VCaP (cell line): ENCODE data around the gene MINDY2.

ENCODE experiments used
- H3K27ac ChIP-seq: fragments of 450-650 bp; 2 replicates; pipeline ENCODE4 v1.5.1; 2017
- CTCF ChIP-seq: fragments of 450-650 bp; conservative IDR thresholded peaks from 2 replicates; pipeline ENCODE4 v1.5.1; 2017; ENCODE audit warnings: mild to moderate bottlenecking, moderate library complexity

Gene MINDY2

DNA sequence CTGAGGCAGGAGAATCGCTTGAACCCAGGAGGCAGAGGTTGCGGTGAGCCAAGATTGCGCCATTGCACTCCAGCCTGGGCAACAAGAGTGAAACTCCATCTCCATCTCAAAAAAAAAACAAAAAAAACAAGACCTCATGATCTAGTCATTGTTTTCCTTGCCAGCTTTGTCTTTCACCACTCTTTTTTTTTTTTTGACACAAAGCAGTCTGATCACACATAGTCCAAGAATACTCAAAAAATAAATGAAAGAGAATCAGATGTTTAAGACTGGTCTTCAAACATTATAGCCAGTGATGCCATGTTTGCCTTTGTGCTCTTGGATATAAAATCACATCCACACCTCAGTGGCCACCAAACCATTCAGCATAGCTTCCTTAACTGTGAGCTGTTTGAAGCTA, 15.8 kb upstream of the MINDY2 start:
- H3K27ac ChIP-seq: no peak overlapping the region
- no peak for TF ChIP-seq CTCF

GRCh38 chr15:58755956-58756355, 15.1 kb upstream of the MINDY2 start:
- no peak for TF ChIP-seq CTCF
- no peak overlapping the region for H3K27ac ChIP-seq

GRCh38 chr15:58758141-58758540, 13.0 kb upstream of the MINDY2 start:
- TF ChIP-seq CTCF: no peak
- no peak overlapping the region for H3K27ac ChIP-seq

GRCh38 chr15:58760385-58761009, 10.6 kb upstream of the MINDY2 start:
- H3K27ac ChIP-seq: no peak overlapping the region
- no peak for TF ChIP-seq CTCF

DNA sequence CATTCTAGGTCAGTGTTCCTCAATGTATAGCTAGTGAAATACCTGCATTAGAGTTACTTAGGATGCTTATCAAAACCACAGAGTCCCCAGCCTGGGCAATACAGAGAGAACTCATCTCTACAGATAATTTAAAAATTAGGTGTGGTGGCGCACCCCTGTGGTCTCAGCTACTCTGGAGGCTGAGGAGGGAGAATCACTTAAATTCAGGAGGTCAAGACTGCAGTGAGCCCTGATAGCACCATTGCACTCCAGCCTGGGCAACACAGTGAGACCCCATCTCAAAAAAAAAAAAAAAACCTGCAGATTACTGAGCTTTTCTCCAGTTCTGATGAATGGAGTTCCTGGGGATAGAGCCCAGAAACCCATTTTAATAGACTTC, 10.1 kb upstream of the MINDY2 start:
- no peak for TF ChIP-seq CTCF
- H3K27ac ChIP-seq: no peak overlapping the region

DNA sequence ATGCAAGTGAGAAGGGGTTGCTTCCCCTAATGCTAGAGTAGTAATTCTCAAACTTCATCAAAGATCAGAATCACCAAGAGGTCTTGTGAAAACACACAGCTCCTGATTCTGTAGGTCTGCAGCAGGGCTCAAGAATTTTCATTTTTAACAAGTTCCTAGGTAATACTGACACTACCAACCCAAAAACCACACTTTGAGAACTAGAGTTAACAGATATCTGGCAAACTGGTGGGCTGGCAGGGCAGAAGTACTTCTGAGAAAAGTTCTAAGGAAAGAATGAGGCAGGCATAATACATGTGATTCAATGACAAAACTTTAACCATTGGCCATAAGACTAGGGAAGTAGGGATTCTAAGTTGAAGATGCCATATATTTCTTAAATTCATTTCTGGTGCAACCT, 8.8 kb upstream of the MINDY2 start:
- TF ChIP-seq CTCF: no peak
- no peak overlapping the region for H3K27ac ChIP-seq

GRCh38 chr15:58762731-58763130, 8.4 kb upstream of the MINDY2 start:
- H3K27ac ChIP-seq: no peak overlapping the region
- TF ChIP-seq CTCF: no peak

GRCh38 chr15:58764468-58764867, 6.6 kb upstream of the MINDY2 start:
- no peak overlapping the region for H3K27ac ChIP-seq
- TF ChIP-seq CTCF: no peak
